RWPE1 (cell line): ENCODE results near the gene ZSCAN9.

Experiments
- CTCF ChIA-PET: fragments of 350-600 bp; sonication (Branson Sonifier 250); formaldehyde crosslinking; extraction: SDS; loops from one replicate; lab custom pipeline; 2021; lab: Yijun Ruan, JAX
- POLR2A ChIA-PET: fragments of 400-600 bp; formaldehyde crosslinking; extraction: SDS; loops from one replicate; lab custom pipeline; 2020; ENCODE audit warnings: antibody characterized with exemption; ENCODE audit not compliant: low non-redundant PET; lab: Yijun Ruan, JAX
- DNase-seq: peaks from one replicate; pipeline ENCODE4 v3.0.0; 2012; ENCODE audit warnings: low spot score
- H3K27ac ChIP-seq: fragments of 450-650 bp; 2 replicates; pipeline ENCODE4 v1.5.1; 2017
- TF ChIP-seq, protein P1 (sequence below): fragments of 450-650 bp; conservative IDR thresholded peaks from 2 replicates; pipeline ENCODE4 v1.5.1; 2017; ENCODE audit warnings: low read depth, mild to moderate bottlenecking

ZSCAN9 gene

DNA sequence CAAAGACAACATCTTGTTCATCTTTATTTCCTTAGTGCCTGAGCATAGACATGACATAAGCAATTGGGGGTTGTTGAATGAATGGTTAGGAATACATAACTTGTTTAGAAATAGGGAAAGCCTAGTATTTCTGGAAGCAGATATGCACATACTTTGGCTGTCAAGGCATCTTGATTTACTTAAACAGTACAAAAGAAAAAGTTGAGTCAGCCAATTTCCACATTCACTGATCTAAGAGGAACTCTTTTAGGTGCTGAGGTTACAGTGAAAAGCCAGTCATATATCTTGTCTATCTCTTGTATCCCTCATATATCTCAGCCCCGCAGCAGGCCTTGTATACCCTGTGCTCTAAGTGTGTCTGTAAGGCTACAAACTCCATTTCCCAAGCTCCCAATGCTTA, 15.4 kb downstream of the ZSCAN9 start:
- no peak for DNase-seq
- POLR2A ChIA-PET: no interaction called here
- CTCF ChIA-PET: interaction anchor here (0.8 kb wide), 1 partner anchor 909 kb away, joined by 3 read pairs; no protein-coding TSS in a partner anchor
- TF ChIP-seq, protein P1, sequence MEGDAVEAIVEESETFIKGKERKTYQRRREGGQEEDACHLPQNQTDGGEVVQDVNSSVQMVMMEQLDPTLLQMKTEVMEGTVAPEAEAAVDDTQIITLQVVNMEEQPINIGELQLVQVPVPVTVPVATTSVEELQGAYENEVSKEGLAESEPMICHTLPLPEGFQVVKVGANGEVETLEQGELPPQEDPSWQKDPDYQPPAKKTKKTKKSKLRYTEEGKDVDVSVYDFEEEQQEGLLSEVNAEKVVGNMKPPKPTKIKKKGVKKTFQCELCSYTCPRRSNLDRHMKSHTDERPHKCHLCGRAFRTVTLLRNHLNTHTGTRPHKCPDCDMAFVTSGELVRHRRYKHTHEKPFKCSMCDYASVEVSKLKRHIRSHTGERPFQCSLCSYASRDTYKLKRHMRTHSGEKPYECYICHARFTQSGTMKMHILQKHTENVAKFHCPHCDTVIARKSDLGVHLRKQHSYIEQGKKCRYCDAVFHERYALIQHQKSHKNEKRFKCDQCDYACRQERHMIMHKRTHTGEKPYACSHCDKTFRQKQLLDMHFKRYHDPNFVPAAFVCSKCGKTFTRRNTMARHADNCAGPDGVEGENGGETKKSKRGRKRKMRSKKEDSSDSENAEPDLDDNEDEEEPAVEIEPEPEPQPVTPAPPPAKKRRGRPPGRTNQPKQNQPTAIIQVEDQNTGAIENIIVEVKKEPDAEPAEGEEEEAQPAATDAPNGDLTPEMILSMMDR: no peak
- H3K27ac ChIP-seq: no peak overlapping the region

DNA sequence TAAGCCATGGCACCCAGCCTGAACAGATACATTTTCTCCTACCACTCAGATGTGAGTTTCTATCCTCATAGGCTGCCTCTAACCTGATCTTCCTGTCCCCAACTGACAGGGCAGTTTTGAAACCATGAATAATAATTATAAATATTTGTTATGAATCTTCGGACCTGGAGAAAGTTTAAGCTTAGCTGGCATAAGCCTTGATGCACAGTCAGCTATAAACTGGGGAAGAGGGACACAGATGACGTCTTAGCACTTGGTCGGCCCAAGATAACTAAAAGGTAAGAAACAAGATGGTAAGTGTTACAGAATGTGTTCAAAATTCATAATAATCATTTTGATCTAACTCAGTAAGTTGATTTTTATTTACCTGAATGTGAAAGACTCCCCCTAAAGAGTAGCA, 18.9 kb downstream of the ZSCAN9 start:
- ChIA-PET POLR2A (no interaction called here), CTCF (no interaction called here)
- TF ChIP-seq, protein P1: no peak
- DNase-seq: no peak
- no peak overlapping the region for H3K27ac ChIP-seq

DNA sequence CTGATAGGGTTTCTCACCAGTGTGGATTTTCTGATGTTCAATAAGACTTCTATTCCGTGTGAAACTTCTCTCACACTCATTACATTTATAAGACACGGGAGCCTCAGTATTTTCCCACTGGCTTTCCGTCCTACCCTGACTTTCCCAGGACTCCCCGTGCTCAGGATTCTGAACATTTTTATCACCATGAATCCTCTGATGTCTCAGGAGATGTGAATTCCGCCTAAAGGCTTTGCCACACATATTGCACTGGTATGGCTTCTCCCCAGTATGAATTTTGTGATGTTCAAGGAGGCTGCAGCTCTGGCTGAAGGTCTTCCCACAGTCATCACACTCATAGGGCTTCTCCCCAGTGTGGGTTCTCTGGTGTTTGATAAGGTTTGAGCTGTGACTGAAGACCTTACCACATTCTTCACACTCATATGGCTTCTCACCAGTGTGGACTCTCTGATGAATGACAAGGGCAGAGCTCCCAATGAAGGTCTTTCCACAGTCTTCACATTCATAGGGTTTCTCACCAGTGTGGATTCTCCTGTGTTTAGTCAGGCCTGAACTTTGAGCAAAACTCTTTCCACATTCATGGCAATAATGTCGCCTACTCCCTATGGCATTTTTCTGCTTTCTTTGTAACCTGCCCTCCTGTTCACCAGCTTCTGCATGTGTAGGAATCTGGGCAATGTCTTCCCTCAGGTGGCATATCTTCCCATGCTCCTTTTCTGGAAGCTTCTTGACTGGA, 20.3 kb downstream of the ZSCAN9 start:
- ChIA-PET CTCF (interaction anchor here (0.6 kb wide), 1 partner anchor 34 kb away, joined by 3 read pairs; no protein-coding TSS in a partner anchor), POLR2A (no interaction called here)
- TF ChIP-seq, protein P1: no peak
- H3K27ac ChIP-seq: no peak overlapping the region
- no peak for DNase-seq

DNA sequence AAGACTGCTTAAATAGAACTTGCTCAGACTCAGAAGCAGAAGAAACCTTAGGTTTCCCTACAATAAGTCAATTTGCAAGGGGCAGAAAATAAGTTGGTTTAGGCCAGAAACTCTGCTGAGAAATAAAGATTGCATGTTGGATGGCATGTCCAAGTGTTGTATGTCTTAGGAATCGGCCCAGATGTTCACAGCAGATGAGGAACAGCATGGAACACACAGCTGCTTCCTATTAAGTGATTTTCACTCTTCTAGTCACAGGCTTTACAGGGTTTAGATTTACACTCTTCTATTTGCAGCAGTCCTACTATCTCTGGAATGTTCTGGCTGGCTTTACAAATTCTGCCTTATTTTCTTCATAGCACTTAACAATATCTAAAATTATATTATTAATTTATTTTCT, 23.8 kb downstream of the ZSCAN9 start:
- TF ChIP-seq, protein P1: no peak
- no peak for DNase-seq
- H3K27ac ChIP-seq: no peak overlapping the region
- ChIA-PET CTCF (interaction anchor here (0.7 kb wide), 1 partner anchor 15 kb away, joined by 3 read pairs; no protein-coding TSS in a partner anchor), POLR2A (no interaction called here)

DNA sequence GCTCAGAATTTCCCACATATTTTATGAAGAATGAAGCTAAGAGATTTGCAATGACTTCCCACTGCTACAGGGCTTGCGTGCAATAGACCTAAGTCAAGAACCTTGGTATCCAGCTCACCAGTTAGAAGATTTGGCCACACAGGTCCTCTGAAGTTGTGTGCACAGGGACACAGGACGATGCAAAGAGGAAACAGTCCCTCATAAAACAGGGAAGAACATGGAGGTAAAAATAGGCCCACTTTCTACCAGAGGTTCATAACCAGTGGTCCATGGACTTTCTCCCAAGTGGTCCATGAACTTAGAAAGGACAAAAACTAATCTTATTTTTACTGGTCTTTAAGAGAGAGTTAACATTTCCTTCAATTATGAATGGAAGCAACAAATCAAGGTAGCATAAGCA, 25.7 kb downstream of the ZSCAN9 start:
- H3K27ac ChIP-seq: no peak overlapping the region
- POLR2A ChIA-PET: no interaction called here
- CTCF ChIA-PET: interaction anchor here (0.6 kb wide), 2 partner anchors 9 to 1763 kb away, joined by 3 to 4 read pairs; no protein-coding TSS in a partner anchor
- TF ChIP-seq, protein P1: no peak
- DNase-seq: no peak

DNA sequence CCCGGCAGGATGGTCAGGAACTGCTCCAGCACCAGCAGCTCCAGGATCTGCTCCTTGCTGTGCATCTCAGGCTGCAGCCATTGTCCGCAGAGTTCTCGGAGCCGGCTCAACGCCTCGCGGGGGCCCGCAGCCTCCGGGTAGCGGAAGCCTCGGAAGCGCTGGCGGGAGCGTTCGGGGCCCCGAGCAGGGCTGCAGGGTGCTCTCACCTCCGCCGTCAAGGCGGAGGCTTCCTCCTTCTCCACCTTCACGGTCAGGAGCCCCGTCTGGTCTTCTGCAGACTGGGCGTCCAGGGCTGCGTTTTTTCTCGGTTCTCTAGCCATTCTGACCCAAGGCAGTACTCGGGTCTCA, 26.6 kb downstream of the ZSCAN9 start:
- TF ChIP-seq, protein P1: no peak
- POLR2A ChIA-PET: interaction anchor here (1.1 kb wide), 1 partner anchor 15 kb away, joined by 4 read pairs; the partner anchor contains the start of gene ZSCAN26
- CTCF ChIA-PET: no interaction called here
- H3K27ac ChIP-seq: peak overlapping the region; percentile 63
- DNase-seq: no peak
